Activated CD4-positive, alpha-beta T cell treated with anti-CD3 and anti-CD28 coated beads, Interleukin-2, amount 50 U/mL, for 4 hours (primary cell): ENCODE results near the gene ELF2.
A peak's percentile ranks its signal among the peaks of the same experiment; 100 is the strongest.
"Not testable (repeated sequence)": the region's sequence is repeated elsewhere in the genome, so short reads cannot be mapped to it uniquely, and the experiment has no call there.

Experiments used
- DNase-seq, 2 experiments: peaks; one replicate each; pipeline ENCODE4 v3.0.0-alpha.2; 2020

ELF2 gene

DNA sequence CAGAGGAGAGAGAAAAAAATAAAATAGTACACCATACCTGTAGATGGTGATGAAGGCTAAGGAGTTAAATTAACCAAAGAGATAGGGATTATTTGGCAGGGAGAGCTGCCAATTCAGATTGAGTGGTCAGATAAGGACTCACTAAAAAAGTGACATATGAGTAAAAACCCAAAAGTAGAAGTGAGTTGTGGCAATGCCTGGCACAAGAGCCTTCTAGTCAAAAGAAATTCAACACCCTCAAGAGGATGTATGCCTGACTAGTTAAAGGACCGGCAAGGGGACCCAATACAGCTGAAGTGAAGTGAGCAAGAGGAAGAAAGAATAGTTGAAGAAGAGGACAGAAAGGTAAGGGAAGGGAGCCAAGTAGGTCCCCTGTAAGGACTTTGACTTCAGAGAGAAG lies 34.9 kb downstream of the ELF2 start:
- DNase-seq, result no peak

DNA sequence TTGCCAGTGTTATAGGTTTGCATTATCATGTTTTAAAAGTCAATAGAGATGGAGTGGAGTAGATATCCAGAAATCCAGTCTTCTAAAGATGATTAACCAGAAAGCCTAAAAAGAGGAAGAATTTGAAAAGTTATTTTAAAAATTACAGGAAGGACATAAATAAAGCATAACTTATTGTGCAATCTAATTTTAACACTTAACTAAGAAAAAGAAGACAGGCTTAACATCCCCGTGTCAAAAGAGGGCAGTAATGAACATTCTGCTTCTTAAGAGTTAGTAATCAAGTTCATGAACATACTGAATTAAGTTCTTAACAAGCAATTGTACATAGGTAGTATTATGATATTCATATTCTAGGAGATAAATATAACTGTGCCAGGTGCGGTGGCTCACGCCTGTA lies 39.3 kb downstream of the ELF2 start:
- DNase-seq, result no peak

DNA sequence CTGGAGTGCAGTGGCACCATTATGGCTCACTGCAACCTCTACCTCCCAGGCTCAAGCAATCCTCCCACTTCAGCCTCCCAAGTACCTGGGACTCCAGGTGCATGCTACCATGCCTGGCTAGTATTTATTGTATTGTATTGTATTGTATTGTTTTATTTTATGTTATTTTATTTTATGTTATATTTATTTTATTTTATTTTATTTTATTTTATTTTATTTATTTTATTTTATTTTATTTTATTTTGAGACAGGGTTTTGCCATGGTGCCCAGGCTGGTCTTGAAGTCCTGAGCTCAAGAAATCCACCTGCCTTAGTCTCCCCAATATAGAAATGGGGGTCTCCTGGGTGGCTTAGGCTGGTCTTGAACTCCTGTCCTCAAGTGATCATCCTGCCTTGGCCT lies 42.6 kb downstream of the ELF2 start:
- no peak for DNase-seq

DNA sequence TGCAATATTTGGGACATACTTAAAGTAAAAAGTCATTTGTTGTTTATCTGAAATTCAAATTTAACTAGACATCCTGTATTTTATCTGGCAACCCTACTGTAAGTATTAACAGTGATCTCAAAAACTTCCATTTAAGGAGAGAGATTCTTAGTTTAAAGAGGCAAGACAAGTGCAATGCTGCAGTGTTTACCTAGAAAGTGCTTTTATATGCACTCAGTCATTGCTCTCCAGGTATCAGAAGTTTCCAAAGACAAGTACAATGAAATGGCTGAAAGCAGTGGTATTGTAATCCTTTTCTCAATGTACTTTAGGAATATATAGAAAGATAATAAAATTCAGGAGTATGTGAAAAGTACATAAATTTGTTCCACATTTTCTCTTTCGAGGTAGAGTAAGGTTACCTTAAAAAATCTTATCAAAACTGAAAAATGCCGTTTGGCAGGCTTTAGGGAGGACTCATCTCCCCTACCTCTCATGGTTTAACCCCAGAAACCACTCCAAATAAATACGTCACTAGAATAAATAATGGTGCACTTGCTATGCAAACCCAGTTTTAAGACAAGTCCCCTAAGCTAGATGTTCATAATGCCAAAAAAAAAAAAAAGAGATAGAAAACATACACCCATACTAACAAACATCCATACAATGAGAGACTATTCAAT lies 45.7 kb downstream of the ELF2 start:
- no peak for DNase-seq

DNA sequence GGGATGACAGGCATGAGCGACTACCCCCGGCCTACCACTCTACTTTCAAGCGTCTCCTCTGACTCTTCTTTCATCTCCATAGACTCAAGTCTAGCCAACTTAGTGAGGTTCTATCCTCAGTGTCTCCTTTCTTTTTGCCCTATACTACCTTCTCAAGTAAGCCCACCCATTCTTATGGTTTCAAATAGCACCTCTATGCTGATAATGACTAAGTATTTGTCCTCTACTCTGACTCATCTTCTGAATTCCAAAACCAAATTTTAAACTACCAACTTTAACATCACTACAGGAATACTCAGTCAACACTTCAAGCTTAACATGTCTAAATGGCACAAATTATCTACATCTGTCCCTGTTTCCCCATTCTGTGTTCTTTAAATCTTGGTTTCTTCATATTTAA lies 47.8 kb downstream of the ELF2 start:
- no peak for DNase-seq

DNA sequence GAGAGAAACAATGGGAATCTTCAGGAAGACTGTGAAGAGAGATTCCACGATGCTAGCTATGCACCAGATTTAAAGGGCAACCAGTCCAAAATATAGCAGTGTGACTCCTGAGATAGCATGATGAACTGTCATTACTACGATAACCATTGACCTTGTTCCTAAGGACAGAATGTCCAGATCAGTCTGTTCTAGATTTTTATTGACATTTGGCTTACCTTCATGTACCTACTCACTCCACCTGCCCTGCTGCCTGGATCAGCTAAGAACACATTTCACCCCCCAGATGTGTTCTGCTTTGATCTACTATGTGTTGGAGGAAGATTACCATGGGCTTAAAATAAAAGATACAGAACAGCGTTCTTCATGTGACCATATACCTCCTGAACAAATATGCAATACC lies 50.1 kb downstream of the ELF2 start:
- DNase-seq, result no peak

DNA sequence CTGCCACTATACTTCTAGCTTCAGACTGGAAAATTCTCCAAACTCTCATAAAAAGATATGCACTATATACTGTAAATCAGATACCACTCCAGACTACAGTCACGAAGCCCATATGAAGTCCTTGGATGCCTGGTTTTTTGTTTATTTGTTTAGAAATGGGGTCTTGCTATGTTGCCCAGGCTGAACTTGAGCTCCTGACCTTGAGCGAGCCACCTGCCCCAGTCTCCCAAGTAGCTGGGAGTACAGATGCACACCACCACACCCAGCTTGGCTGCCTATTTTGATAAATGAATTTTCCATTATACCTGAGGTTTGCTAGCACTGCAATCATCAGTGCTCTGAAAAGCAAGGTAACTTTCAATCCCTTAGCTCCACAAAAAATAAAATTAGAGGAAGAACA lies 53.1 kb downstream of the ELF2 start:
- no peak for DNase-seq

DNA sequence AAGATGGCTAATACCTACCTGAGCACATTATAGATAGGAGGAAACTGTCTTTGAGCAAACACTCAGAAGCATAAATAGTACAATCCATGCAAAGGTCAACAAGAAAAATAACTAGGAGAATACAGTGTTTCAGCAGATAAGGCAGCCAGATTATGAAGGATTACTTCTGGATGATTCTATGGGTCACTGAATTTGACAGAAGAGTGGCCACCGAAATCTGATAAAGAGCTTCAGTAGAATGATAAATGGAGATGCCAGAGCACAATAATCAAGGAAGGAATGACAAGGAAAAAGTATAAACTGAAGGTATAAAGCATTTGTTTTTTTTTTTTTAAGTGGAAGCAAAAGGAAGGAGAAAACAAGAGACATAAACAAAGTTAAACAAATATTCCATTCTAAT lies 58.7 kb downstream of the ELF2 start:
- no peak for DNase-seq

DNA sequence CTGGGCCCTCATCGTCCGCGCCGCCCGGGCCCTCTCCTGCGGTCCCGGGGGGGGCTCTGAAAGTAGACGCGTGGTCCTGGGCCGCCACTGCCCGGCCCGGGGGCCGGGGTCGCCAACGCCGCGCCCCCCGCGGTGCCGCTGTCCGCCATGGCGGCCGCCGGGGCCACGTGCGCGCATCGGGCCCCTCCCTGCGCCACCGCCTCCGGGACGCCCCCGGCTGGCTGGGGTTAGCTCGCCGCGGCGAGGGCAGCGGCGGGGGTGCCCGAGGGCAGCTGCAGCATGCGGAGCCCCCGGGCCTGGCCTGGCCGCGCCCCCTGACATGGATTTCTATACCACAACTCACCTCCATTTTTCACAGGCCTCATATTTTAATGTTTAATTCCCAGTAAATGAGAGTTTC lies 61.8 kb downstream of the ELF2 start:
- DNase-seq, result no peak

DNA sequence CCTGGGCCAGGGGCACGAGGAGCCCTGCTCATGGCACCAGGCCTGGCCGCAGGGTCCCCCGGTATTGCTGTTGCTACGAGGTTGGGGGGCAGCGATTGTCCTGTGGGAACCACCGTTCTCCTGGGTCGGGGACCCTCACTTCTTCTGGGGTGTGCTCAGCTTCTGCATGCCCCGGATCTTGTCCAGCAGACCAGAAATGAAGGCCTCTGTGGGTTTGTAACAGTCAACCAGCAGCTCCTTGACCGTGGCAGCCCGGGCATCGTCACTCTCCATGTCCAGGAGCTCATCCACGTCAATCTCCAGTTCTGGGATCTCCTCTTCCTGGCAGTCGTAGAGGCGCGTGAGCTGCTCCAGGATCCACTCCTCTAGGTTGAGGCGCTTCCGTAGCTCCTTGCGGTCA lies 62.2 kb downstream of the ELF2 start:
- not testable (repeated sequence) for DNase-seq

DNA sequence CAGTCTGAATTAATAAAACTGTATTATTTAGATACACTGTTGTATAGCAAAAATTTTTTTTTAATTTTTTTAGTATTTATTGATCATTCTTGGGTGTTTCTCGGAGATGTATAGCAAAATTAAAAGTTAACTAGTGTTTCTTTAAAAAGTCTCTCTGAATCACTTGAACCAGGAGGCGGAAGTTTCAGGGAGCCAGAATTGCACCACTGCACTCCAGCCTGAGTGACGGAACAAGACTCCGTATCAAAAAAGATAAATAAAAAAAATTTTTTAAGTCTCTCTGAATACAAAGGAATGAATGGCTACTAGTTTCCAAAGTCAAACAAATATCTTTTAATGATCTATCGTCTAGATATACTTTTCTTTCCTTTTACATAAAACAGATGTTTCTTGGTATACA lies 64.4 kb downstream of the ELF2 start:
- no peak for DNase-seq

DNA sequence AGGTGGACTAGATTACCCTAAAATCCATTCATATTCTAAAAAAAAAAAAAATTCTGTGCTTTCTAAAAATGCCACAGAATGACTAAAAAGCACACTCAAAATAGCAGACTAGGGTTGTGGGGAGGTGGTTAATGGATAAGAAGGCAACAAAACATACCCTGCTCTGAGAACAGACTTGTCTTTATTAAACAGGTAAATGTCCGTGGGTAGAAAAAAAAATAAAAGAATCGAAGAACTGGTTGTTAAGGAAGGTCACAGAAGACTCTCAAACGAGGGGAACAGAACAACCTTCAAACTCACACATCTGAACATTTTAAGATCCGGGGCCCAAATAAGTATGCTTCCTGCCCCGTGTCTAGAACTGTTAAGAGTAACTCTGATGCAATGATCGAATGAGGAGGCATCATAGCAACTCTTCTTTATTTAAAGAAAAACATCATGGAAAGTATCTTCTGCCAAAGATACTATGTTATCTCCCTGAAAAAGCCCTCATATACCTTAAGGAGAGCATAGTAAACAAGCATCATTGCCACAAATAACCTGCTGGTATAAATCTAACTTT lies 68.4 kb downstream of the ELF2 start:
- no peak for DNase-seq

DNA sequence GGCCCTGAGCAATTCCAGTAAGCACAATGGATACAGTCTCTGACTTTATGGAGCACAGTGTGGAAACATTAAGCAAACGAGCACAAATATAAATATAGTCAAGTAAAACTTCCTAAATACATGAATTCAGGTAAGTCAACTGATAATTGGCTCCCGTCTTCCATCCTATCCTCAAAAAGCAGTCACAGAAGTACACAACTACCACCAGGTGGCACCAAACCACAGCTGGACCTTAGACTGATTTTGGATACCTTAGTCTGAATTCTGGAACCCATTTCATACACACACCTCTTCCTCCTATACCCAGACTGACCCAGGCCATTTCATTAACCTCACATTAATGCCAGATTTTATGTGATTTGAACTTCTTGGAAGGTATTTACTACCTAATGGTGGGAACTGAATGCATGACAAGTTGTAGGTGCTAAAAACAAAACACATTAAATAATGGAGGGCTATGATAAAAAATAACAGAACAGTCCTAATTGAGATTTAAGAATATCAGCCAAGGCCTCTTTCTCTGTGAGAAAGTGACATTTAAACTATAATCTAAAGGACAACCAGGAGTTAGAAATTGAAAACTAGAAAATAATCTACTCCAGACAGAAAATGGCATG lies 77.5 kb downstream of the ELF2 start:
- peak; percentile 66 to 67 for DNase-seq

DNA sequence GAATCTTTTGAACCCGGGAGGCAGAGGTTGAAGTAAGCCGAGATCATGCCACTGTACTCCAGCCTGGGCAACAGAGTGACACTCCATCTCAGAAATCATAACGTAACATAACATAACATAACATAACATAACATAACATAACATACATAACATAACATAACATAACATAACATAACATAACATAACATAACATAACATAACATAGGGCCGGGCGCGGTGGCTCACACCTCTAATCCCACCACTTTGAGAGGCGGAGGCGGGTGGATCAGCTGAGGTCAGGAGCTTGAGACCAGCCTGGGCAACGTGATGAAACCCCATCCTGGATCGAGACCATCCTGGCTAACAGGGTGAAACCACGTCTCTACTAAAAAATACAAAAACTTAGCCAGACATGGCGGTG lies 84.7 kb downstream of the ELF2 start:
- DNase-seq, result no peak

DNA sequence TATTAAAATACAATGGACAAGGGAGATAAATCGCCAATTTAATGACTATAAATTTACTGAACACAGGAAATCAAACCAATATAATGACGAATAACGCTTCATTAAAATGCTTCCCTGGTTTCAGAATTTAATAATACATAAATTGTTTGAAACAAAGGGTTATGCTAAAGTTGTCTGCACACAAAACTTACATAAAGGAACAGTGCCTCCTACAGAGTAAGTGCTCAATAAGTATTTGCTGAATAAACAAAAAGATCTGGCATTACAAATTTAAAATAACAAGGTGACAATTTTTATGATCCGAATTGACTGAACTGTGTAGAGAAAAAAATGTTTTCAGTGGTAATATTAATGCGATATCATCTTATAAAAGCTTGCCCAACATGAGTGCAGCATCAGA lies 91.9 kb downstream of the ELF2 start:
- no peak for DNase-seq

DNA sequence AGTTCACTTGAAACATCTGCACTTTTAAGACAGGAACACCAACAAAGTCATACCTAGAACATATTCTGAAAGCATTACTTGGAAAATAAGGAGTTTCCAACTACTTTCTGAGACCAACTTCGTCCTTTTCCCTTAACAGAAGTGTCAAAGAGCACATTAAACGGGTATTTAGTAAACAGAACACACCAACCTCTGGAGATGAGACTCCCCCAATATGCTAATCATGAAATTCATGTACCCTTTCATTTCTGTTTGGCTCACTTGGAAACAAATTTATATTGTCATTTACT lies 92.3 kb downstream of the ELF2 start:
- no peak for DNase-seq

DNA sequence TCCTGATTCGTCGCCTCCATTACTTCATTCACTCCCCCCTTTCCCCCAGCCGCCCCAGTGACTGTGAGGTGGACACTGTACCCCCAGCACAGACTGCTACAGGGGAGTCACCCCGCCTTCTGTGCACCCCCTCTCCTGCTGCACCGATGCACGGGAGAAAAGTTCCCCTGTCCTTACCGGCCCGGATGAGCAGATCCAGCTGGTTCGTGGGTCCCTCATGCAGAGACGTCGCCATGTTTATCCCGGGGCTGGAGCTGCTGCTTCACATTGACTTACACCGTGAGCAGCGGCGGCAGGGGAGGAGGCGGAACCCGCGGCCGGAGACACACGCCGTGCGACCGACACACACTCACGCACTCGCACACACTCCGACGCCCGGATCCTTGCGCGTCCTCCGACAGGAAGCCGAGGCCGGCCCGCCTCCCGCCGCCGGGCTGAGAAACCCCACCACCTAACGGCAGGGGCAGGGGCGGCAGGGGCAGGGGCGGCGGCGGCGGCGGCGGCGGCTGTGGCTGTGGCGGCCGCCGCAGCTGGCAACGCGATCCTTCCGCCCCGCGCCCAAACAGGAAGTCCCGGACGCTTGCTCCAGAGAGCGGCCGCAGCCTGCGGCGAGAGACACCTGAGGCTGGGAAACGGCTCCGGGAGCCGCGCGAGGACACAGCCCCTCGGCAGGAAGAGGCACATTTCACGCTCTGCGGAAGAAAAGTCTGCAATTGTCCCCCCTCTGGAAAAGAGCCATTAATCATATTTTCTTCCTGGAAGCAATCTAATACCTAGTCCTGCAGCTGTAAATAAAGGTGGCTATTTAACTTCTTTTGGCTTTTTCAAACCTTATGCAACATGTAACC lies 92.8 kb downstream of the ELF2 start:
- DNase-seq, result peak; percentile 71

DNA sequence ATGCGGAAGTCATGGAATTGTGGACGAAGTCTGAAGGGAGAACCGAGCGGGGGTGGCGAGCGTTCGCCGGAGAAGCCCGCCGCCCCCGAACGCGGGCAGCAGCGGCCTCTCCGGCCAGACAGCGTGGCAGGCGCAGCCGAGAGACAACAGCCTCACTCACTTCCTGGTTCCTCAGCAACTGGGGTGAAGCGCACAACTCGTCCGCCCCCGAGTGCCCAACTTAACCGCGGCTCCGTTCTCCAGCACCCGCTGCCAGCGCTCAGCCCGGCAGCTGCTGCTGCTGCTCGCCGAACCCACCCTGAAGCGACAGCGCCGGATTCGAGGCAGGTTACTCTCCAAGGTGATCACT lies 93.4 kb downstream of the ELF2 start:
- DNase-seq, result peak; percentile 55 to 56

DNA sequence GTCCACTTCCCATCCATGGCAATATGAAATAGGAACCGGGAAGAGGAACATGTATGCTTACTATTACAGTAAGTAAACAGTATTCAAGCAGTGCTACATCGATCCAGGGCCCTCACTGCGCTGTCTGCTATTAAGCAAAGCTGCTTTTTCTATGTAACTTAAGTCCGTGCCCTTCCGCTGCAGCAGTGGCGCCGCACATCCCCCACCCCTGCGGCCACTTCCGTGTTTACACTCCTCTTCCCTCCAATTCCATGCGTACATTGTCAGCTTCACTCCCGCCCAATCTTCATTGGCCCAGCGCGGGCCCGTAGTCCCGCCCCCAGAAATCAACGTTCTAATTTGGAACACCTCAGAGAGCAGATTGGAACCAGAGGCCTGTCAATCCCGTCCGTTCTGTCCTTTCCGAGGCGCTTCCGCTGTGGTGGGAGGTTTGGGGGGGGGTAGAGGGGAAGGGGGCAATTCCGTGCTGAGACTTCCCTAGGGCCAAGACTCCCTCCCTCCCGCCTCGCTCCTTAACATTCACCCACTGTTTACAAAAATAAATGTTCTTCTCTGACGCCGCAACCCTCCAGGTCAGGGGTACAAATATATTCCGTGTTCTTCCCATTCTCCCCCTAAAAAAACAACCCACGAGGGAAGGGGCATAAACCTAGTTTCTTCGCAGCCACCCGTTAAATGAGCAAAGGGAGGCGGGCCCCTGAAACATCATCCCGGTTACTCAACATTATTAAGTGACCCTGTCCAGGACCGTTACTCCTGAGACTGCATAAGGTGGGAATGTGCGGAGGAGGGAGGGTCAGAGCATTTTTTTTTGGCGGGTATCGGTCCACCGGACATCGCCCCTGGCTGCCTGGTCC lies 94.0 kb downstream of the ELF2 start:
- peak; percentile 82 to 84 for DNase-seq

DNA sequence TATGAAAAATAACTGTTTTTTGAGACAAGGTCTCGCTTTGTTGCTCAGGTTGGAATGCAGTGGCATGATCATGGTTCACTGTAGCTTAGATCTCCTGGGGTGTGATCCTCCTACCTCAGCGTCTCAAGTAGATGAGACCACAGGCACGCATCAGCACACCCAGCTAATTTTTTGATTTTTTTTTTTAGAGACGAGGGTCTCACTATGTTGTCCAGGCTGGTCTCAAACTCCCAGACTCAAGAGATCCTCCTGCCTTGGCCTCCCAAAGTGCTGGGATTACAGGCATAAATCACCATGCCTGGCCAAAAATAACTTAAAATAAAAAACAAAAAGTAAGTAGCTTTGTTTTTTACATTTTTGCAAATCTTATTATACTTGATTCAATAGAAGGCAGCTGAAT lies 98.1 kb downstream of the ELF2 start:
- DNase-seq, result no peak

DNA sequence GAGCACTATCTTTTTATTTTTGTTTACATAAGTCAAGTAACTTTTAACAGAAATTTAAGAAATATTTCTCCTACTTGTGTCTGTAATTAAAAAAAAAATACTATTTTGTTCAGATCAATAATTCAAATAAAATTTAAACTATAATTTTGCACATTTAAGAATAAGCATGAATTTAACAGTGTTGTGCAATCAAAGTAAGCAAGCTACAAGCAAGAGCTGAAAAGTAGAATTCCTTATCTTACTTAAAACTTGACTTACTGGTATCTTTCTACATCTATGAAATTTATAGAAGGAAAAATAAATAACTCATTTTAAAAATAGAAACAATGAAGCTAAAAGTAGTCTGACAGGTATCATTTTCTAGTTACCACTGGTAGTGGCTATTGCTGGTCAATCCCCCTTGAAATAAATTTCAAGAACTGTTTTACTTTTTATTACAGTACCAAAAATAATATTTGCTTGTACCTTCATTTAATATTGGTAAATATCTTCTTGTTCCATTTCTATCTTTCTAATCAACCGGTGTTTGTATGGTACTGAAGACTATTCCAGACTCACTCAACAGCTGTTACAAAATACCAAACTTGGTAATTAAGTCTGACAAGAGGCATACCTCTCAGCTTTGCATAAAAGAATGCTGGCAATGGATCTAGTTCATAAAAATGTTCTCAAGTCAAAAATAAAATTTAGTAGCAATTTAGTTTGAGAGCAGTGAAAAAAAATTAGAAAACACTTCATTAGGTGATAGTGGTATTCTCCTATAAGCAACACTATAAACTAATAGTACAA lies 99.3 kb downstream of the ELF2 start:
- DNase-seq, result no peak

DNA sequence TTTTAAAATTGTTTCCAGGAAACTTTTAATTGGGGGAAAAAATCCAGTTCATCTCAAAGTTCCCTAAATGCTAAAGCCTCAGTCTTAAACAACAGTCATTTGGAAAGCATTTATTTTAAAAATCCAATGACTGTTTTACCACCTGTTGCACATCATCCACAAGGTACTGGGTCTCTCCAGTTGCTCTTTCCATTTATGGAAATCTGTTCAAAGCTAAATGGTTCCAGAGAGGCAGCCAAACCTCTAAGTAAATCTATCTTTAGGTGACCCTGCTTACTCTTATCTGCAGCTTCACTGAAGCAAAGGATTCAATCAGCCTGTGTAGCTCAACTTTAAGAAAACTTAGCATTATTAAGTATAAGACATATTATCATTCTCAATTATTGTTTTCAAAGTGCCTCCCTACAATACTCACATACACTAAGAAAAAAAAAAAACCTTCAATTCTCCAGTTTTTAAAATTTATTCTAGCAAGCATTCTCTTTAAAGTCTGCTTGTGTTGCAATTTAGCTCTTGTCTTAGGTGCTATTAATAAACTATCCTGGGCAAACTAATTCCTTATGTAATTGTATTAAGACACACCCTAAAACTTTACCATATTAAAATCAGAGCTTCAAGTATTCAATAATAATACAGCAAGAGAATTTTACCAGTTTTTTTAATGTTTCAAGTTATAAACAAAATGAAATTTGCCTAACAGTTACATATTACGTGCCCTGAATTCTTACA lies 100.8 kb downstream of the ELF2 start:
- DNase-seq, result no peak
